Measurements from ENCODE around the gene ATP6V0B.

ATP6V0B gene

DNA sequence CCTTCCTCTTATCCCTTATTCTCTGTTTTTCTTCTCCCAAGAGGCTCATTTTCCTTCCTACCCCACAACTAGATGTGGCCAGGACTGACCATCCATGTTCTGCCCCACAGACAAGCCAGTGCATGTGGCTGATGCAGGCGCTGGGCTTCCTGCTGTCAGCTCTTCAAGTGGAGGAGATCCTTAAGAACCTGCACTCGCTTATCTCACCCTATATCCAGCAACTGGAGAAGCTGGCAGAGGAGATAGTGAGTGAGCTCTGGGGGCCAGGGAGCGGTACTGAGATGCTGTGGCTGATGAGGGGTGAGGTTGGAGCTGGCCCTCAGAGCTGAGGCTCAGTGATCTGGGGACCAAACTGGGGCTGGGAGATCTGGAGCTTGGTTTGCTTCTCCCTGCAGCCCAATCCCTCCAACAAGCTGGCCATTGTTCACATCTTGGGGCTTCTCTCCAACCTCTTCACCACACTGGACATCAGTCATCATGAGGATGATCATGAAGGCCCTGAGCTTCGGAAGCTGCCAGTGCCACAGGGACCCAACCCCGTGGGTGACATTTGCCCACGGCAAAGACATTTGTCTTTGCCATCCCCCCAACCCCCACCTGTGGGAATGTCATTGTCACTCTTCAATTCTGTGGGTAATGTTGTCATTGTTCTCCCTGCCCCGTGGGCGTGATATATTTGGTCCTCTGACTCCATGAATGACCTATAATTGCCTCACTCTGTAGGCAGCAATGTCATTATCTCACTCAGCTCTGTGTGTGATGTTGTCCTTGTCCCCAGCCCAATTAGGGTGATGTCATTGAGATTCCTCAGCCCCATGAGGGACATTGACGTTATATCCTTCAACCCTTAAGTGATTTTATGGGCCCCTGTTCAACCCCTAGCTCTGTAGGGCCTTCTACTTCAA lies 16.2 kb upstream of the ATP6V0B start:
- H3K36me3 ChIP-seq (ENCODE audit: control insufficient read depth, insufficient read depth, low read length) = peaks cover 32% of the 10 kb centered on the region

DNA sequence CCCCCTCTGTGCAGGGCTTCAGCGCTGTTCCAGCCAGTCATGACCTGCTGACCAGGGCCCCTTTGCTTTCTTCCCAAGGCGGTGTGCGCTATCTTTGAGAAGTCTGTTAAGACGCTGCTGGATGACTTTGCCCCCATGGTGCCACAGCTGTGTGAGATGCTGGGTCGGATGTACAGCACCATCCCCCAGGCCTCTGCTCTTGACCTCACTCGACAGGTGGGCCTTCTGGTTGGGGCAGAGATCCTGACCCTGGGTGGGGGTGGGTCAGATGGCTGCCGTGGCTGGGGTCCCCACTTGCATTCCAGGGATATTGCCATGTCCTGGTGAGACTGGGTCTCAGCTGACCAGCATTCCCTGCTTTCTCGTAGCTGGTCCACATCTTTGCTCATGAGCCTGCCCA lies 14.0 kb upstream of the ATP6V0B start:
- Histone ChIP-seq H3K9me3 (ENCODE audit: control insufficient read depth, insufficient read depth, low read length) (no peaks in the 10 kb centered on the region), H3K4me3 (ENCODE audit: low read depth, low read length) (no peak overlapping the region), H3K9ac (ENCODE audit: low read depth, low read length) (no peak overlapping the region), H3K27me3 (ENCODE audit: control insufficient read depth, insufficient read depth, low read length) (no peaks in the 10 kb centered on the region), H3K4me1 (ENCODE audit: control insufficient read depth, insufficient read depth, low read length) (no peaks in the 10 kb centered on the region), H3K27ac (ENCODE audit: low read depth, low read length) (no peak overlapping the region), H3K36me3 (ENCODE audit: control insufficient read depth, insufficient read depth, low read length) (peaks cover 32% of the 10 kb centered on the region)

More for the DNA sequence above, 16.2 kb upstream of the ATP6V0B start:
- Histone ChIP-seq H3K27me3 (ENCODE audit: control insufficient read depth, insufficient read depth, low read length) (no peaks in the 10 kb centered on the region), H3K4me1 (ENCODE audit: control insufficient read depth, insufficient read depth, low read length) (no peaks in the 10 kb centered on the region), H3K27ac (ENCODE audit: low read depth, low read length) (no peak overlapping the region), H3K9ac (ENCODE audit: low read depth, low read length) (no peak overlapping the region), H3K9me3 (ENCODE audit: control insufficient read depth, insufficient read depth, low read length) (no peaks in the 10 kb centered on the region), H3K4me3 (ENCODE audit: low read depth, low read length) (no peak overlapping the region)

DNA sequence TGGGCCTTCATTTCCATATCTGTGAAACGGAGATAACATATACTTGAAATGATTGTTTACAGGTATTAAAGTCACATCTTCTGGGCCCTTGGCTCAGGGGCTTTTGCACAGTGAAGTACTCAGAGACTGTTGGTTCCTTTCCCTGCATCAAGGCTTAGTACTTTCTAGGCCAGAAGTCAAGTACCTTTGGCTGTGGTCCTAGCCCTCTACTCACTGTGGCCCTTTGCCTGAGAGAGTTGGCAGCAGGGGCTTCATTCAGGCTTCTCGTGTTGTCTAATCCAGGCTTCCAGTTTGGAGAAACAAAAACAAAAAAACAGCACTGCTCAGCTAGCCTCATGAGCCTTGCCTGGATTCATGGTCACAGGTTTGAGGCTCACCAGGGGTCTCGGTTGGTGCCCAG lies 13.1 kb upstream of the ATP6V0B start:
- Histone ChIP-seq H3K9me3 (ENCODE audit: control insufficient read depth, insufficient read depth, low read length) (no peaks in the 10 kb centered on the region), H3K4me1 (ENCODE audit: control insufficient read depth, insufficient read depth, low read length) (no peaks in the 10 kb centered on the region), H3K4me3 (ENCODE audit: low read depth, low read length) (no peak overlapping the region), H3K27me3 (ENCODE audit: control insufficient read depth, insufficient read depth, low read length) (no peaks in the 10 kb centered on the region), H3K27ac (ENCODE audit: low read depth, low read length) (no peak overlapping the region), H3K9ac (ENCODE audit: low read depth, low read length) (no peak overlapping the region), H3K36me3 (ENCODE audit: control insufficient read depth, insufficient read depth, low read length) (peaks cover 33% of the 10 kb centered on the region)

DNA sequence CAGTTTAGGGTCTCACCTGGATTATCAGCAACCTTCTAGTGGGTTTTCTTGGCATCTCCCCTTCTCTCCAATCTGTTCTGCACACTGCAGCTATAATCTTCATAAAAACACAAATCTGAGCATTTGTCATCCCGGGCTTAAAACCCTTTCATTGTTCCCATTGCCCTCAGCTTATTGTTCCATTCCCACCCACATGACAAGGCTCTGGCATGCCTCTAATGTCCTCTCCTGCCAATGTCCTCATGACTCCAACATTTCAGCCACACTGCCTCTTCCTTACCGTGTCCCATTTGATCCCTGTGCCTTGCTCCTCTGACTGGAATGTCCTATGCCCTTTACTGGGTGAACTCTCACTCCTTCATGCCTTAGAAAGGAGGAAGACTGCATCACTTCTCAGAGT lies 12.4 kb upstream of the ATP6V0B start:
- Histone ChIP-seq H3K4me1 (ENCODE audit: control insufficient read depth, insufficient read depth, low read length) (no peaks in the 10 kb centered on the region), H3K27ac (ENCODE audit: low read depth, low read length) (no peak overlapping the region), H3K9me3 (ENCODE audit: control insufficient read depth, insufficient read depth, low read length) (no peaks in the 10 kb centered on the region), H3K36me3 (ENCODE audit: control insufficient read depth, insufficient read depth, low read length) (peaks cover 33% of the 10 kb centered on the region), H3K27me3 (ENCODE audit: control insufficient read depth, insufficient read depth, low read length) (no peaks in the 10 kb centered on the region), H3K4me3 (ENCODE audit: low read depth, low read length) (no peak overlapping the region), H3K9ac (ENCODE audit: low read depth, low read length) (no peak overlapping the region)

- H3K4me1 ChIP-seq (ENCODE audit: control insufficient read depth, insufficient read depth, low read length) = no peaks in the 10 kb centered on the region
- H3K36me3 ChIP-seq (ENCODE audit: control insufficient read depth, insufficient read depth, low read length) = peaks cover 27% of the 10 kb centered on the region; the same call in 1 of the 2 replicates
- no peak overlapping the region for H3K4me3 ChIP-seq (ENCODE audit: low read depth, low read length)
- H3K27ac ChIP-seq (ENCODE audit: low read depth, low read length) = no peak overlapping the region
- H3K27me3 ChIP-seq (ENCODE audit: control insufficient read depth, insufficient read depth, low read length) = no peaks in the 10 kb centered on the region
- no peaks in the 10 kb centered on the region for H3K9me3 ChIP-seq (ENCODE audit: control insufficient read depth, insufficient read depth, low read length)
- H3K9ac ChIP-seq (ENCODE audit: low read depth, low read length) = no peak overlapping the region
Measured at GRCh38 chr1:43963006-43963405, 11.8 kb upstream of the ATP6V0B start.

DNA sequence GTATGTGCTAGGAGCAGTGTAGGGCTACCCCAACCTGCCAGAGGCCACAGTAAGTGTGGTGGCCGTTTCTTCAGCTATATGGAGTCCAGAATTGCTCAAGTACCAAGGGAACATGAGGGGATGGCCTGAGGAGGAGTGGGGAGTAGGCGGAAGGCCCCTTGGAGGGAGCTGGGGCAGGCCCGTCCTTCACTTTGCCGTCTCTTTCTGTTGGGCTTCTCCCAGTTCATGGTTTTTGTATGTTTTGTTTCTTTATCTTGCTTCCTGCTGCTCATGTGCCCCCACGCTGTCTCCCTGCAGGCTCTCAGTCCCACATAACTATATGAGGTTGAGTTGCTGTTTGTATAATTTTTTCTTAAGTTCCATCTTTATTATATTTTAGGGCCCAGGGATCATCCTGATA lies 10.9 kb upstream of the ATP6V0B start:
- H3K9ac ChIP-seq (ENCODE audit: low read depth, low read length) = no peak overlapping the region
- no peak overlapping the region for H3K4me3 ChIP-seq (ENCODE audit: low read depth, low read length)
- H3K36me3 ChIP-seq (ENCODE audit: control insufficient read depth, insufficient read depth, low read length) = peaks cover 21% of the 10 kb centered on the region; the same call in 1 of the 2 replicates
- no peaks in the 10 kb centered on the region for H3K4me1 ChIP-seq (ENCODE audit: control insufficient read depth, insufficient read depth, low read length)
- no peaks in the 10 kb centered on the region for H3K9me3 ChIP-seq (ENCODE audit: control insufficient read depth, insufficient read depth, low read length)
- no peaks in the 10 kb centered on the region for H3K27me3 ChIP-seq (ENCODE audit: control insufficient read depth, insufficient read depth, low read length)
- H3K27ac ChIP-seq (ENCODE audit: low read depth, low read length) = no peak overlapping the region

DNA sequence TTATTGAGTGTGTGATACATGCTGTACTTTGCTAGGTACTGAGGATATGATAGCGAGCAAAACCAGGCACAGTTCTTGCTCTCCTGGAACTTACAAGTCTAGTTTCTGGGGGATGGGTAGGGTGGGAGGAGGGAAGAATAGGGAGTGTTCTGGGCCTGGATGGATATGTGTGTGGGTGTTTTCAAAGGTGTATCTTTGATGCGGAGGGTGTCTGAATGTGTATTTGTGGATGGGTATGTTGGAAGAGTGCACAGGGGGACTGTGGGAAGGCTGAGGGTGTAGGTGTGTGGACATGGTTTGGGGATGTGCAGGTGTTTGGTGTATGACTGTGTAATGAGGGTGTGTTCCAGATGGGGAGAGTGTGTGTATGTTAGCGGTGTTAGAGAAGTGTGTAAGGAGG lies 9.4 kb upstream of the ATP6V0B start:
- no peaks in the 10 kb centered on the region for H3K9me3 ChIP-seq (ENCODE audit: control insufficient read depth, insufficient read depth, low read length)
- no peak overlapping the region for H3K4me3 ChIP-seq (ENCODE audit: low read depth, low read length)
- no peak overlapping the region for H3K27ac ChIP-seq (ENCODE audit: low read depth, low read length)
- H3K9ac ChIP-seq (ENCODE audit: low read depth, low read length) = no peak overlapping the region
- H3K27me3 ChIP-seq (ENCODE audit: control insufficient read depth, insufficient read depth, low read length) = no peaks in the 10 kb centered on the region
- peaks cover 19% of the 10 kb centered on the region; the same call in 1 of the 2 replicates for H3K36me3 ChIP-seq (ENCODE audit: control insufficient read depth, insufficient read depth, low read length)
- no peaks in the 10 kb centered on the region for H3K4me1 ChIP-seq (ENCODE audit: control insufficient read depth, insufficient read depth, low read length)

- H3K27ac ChIP-seq (ENCODE audit: low read depth, low read length) = no peak overlapping the region
- H3K36me3 ChIP-seq (ENCODE audit: control insufficient read depth, insufficient read depth, low read length) = peaks cover 27% of the 10 kb centered on the region
- no peaks in the 10 kb centered on the region for H3K27me3 ChIP-seq (ENCODE audit: control insufficient read depth, insufficient read depth, low read length)
- H3K4me3 ChIP-seq (ENCODE audit: low read depth, low read length) = no peak overlapping the region
- no peak overlapping the region for H3K9ac ChIP-seq (ENCODE audit: low read depth, low read length)
- H3K4me1 ChIP-seq (ENCODE audit: control insufficient read depth, insufficient read depth, low read length) = no peaks in the 10 kb centered on the region; the same call in 1 of the 2 replicates
- H3K9me3 ChIP-seq (ENCODE audit: control insufficient read depth, insufficient read depth, low read length) = no peaks in the 10 kb centered on the region
Measured at GRCh38 chr1:43968348-43968948, 6.3 kb upstream of the ATP6V0B start.

- H3K9ac ChIP-seq (ENCODE audit: low read depth, low read length) = no peak overlapping the region
Measured at GRCh38 chr1:43969416-43969745, 5.4 kb upstream of the ATP6V0B start.

DNA sequence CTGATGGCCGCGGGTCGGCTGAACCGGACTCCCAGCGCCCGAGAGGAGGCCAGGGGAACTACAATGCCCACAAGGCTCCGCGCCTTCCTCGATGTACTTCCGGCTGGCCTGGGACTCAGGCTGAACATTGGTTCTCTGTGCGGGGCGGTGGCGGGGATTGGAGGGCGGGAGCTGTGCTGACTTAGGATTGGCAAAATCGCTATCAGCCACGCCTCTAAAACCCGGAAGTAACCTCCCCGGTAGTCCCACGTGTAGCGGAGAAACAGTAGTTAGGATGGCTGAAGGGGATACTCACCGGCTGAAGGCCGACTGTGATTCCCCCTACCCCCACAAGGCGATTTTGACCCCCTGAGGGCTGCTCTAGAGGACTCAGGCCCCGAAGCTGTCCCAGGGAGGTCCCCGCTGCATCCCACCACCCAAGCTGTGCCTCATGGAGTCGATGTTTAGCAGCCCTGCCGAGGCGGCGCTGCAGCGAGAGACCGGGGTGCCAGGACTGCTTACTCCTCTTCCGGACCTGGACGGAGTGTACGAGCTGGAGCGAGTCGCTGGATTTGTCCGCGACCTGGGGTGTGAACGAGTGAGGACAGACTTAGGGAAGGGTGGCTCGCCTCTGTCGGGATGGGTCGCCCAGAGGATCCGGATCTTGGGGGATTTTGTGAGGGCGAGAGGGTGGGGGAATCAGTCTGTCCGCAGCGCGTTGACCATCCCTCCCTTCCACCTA lies 4.9 kb upstream of the ATP6V0B start, which contains the start of gene DPH2:
Gene DPH2 (plus strand): TSS at position 265 of the 721 bp plus-strand sequence. CDS start 166 bp downstream, at position 431.
- H3K9ac ChIP-seq (ENCODE audit: low read depth, low read length) = peak within 1 kb of the TSS; percentile 49; the same call in 1 of the 2 replicates
- H3K4me1 ChIP-seq (ENCODE audit: control insufficient read depth, insufficient read depth, low read length) = peaks cover 6% of the 10 kb centered on the region
- H3K27me3 ChIP-seq (ENCODE audit: control insufficient read depth, insufficient read depth, low read length) = no peaks in the 10 kb centered on the region
- peak within 1 kb of the TSS; percentile 11 for H3K27ac ChIP-seq (ENCODE audit: low read depth, low read length)
- peak within 1 kb of the TSS; percentile 85 for H3K4me3 ChIP-seq (ENCODE audit: low read depth, low read length)
- H3K36me3 ChIP-seq (ENCODE audit: control insufficient read depth, insufficient read depth, low read length) = peaks cover 27% of the 10 kb centered on the region
- H3K9me3 ChIP-seq (ENCODE audit: control insufficient read depth, insufficient read depth, low read length) = no peaks in the 10 kb centered on the region

More at GRCh38 chr1:43969416-43969745, 5.4 kb upstream of the ATP6V0B start:
- Histone ChIP-seq H3K4me1 (ENCODE audit: control insufficient read depth, insufficient read depth, low read length) (peaks cover 6% of the 10 kb centered on the region), H3K27me3 (ENCODE audit: control insufficient read depth, insufficient read depth, low read length) (no peaks in the 10 kb centered on the region), H3K9me3 (ENCODE audit: control insufficient read depth, insufficient read depth, low read length) (no peaks in the 10 kb centered on the region), H3K36me3 (ENCODE audit: control insufficient read depth, insufficient read depth, low read length) (peaks cover 27% of the 10 kb centered on the region), H3K4me3 (ENCODE audit: low read depth, low read length) (peak overlapping the region; percentile 44), H3K27ac (ENCODE audit: low read depth, low read length) (no peak overlapping the region)

Data from HUES48 (cell line).